HG03108 (cell line): ENCODE results near the gene PLIN4.
"Not testable (repeated sequence)": the region's sequence is repeated elsewhere in the genome, so short reads cannot be mapped to it uniquely, and the experiment has no call there.

Experiments used
- ATAC-seq: cut with Tn5 transposase; IDR thresholded peaks from one replicate; pipeline ENCODE4 v1.9.1; 2021; ENCODE audit warnings: moderate library complexity; ENCODE audit not compliant: unreplicated experiment

Gene PLIN4

GRCh38 chr19:4547303-4548237 lies 29.3 kb upstream of the PLIN4 start:
- ATAC-seq: no peak

DNA sequence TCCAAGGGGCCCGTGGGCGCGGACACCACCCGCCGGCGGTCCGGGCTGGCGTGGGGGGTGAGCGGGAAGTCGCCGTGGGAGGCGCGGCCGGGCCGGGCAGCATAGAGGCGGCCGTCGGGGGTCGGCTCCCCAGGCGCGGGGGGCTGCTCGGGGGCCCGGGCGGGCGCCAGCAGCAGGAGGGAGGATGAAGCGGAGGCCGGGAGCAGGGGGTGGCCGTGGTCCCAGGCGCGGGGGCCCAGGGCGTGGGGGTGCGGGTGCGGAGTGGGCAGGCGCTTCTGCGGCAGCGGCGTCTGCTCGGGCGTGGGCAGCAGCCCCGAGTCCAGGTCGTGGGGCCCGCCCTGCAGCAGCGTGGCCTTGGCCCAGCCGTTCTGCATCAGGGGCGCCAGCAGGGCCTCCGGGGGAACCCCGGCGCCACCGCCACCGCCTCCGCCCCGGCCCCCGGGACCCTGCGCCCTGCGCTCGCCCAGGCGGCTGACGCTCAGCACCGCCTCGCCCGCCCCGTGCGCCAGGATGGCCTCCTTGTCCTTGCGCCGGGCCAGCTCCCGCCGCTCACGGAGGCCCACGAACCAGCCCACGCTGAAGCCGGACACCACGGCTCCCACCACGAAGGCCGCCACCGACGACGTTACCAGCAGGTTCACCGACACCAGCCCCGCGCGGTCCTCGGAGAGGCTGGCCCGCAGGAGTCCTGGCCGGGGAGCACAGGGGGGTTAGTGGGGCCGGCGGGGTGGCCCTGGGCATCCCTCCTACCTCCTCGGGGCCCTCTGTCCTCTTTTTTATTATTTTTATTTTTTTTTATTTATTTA lies 25.8 kb upstream of the PLIN4 start:
- ATAC-seq: no peak

DNA sequence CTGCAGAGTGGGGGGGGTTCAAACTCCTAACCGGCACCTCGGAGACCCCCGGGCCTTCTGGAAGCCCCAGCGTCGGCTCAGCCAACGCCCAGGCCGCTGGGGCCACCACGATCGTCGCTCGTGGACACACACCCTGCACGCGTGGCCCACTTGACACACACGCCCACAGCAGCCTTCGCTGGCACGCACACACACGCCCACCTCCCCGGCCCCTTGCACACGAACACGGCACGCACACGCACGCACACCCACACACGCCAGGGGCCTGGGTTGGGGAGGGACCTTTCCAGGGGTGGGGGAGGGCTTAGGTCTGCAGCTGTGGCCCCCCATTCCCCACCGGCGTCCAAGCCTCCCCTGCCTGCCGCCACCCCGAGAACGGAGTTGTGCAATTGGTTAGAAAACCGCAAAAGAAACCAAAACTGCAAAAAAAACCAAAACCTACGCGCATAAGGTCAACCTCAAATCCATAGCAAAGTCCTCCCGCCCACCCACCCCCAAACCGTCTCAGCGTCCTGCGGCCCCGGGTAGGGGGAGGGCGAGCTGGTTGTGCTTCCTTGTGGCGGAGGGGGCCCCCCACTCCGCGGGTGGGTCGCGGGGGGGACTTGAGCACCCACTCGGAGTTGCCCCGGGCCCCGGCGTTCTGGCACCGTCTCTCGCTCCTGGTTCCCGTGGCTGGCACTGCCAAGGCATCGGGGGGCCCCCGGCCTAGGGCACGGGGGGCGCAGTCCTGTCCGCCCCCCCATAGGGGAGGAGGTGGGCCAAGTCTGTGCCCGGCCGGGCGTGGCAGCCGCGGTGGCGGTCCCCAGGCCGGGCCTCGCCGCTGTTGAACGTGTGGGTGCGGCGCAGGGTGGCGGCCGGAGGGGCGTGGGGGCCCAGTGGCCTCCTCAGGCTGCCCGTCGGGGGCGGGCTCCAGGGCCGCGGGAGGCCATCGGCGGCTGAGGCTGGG lies 24.9 kb upstream of the PLIN4 start:
- ATAC-seq: no peak

- ATAC-seq: not testable (repeated sequence)
These were observed 23.5 kb upstream of the PLIN4 start for GRCh38 chr19:4541806-4542145.

- ATAC-seq: no peak
These were observed 23.0 kb upstream of the PLIN4 start for GRCh38 chr19:4541114-4541805.

DNA sequence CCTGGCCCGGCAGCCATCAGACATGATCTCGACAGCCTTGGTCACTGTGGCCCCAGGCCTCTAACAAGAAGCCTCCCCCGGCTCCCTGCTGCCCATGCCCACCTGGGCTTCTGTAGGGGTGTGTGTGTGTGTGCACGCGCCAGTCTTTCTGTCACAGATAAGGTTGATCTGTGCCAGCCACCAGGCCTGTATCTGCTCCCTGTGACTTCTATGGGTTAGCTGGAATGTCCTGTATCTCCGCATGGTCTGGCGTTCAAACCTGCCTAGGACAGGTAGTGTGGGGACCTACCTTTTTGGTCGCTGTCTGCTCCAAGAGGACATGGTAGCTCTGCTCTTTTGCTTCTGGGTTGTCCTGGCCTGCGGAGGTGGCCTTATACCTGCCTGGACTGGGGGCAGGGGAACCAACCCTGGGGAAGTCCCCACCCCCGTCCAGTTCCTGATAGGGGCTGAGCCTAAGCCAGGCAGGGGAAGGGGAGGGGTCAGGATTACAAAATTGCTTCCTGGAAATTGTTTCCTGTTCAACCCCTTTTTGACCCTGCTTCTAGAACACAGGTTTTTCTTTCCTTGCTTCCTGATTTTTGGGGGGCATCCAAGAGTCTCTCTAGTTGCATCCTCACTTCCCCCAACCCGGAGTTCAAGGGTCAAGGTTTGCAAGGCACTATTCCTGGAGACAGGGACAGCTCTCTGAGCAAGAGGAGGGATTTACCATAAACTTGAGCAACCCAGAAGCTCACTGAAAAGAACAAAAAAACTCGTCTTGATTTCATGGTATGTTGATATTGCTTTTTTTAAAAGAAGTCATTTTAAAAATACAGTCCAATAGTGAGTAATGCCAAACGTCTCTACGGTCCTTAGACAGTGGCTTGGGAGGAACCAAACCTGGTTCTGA lies 21.7 kb upstream of the PLIN4 start, which contains the start of gene LRG1:
TSS of gene LRG1 (minus strand) at position 344 of the 889 bp plus-strand sequence. CDS start at position 321, 23 bp downstream.
- ATAC-seq: no peak

- no peak for ATAC-seq
These were observed 20.9 kb upstream of the PLIN4 start for GRCh38 chr19:4539169-4539692.

DNA sequence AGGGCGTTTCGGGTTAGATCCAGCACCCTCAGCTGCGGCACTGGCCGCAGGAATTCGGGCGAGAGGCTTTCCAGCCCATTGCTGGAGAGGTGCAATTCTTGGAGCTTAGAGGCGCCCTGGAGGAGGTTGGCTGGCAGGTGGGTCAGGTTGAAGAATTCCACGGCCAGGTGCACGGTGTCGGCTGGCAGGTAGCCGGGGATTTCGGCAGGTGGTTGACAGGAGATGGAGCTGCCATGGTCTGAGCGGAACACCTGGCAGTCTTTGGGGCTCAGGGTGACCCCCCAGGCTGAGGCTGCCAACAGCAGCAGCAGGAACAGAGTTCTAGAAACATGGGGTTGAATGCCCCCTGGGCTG lies 20.3 kb upstream of the PLIN4 start:
- no peak for ATAC-seq

GRCh38 chr19:4537953-4538600 lies 19.8 kb upstream of the PLIN4 start:
- ATAC-seq: no peak

- no peak for ATAC-seq
These were observed 18.5 kb upstream of the PLIN4 start for GRCh38 chr19:4536798-4537197.

- no peak for ATAC-seq
These were observed 16.8 kb upstream of the PLIN4 start, which contains the start of gene PLIN5 for GRCh38 chr19:4534836-4535658. Gene PLIN5, minus strand, starts transcription at chr19:4535224. Its CDS starts 1,150 bp downstream, at chr19:4534074.

DNA sequence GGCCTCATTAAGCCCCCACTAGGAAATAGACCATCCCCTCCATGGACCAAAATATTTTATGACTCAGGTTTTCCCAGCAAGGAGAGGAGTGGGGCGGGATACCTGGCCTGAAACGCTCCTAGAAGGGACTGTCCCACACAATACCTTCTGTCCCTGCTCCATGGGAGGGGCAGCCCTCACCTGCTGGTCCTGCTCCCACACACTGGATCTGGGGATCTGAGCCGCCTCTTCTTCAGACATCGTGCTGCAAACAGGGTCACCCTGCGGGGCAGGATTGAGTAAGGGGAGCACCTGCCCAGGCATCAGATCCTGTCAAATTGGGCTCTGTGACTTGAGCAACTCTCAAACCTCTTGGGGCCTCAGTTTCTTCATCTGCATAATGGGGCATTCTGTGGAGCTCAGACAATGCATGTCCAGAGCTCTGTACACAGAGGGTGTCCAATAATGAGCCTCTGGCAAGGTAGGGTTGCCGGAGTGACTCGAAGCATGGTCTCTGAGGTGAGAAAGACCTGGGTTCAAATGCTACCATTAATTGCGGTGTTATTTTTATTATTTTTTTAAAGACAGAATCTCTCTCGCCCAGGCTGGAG lies 15.6 kb upstream of the PLIN4 start:
- no peak for ATAC-seq

- no peak for ATAC-seq
These were observed 15.0 kb upstream of the PLIN4 start for GRCh38 chr19:4533334-4533733.

DNA sequence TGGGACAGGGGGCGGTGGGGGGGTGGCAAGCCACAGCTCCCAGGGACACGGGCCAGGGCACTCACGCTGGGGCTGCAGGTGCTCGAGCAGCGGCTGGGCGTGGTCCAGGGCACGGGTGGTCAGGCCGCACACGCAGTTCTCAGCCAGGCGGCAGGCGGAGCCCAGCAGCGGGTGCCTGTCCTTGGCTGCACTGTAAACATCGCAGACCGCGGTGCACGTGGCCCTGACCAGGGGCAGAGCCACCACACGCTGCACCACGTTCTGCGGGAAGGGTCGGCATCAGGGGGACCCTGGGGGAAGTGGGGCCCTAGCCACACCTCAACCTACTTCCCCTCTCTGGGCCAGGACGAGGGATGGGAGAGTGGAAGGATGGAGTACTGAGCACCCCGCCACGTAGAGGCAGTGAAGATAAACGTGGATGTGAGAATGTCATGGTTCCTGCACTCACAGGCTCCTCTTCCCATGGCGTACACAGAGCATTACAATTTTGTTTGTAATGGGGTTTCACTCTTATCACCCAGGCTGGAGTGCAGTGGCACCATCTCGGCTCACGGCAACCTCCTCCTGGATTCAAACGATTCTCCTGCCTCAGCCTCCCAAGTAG lies 13.4 kb upstream of the PLIN4 start:
- ATAC-seq: no peak

GRCh38 chr19:4529924-4530522 lies 11.7 kb upstream of the PLIN4 start:
- ATAC-seq: no peak

GRCh38 chr19:4528843-4529242 lies 10.6 kb upstream of the PLIN4 start:
- ATAC-seq: no peak
